ENCODE results near the gene MBD5.

MBD5 gene

GRCh38 chr2:148023861-148024260 lies 3.0 kb downstream of the MBD5 start:
- no peak overlapping the region for H3K27ac ChIP-seq (ENCODE audit: low read depth, low read length)
- H3K4me1 ChIP-seq (ENCODE audit: control insufficient read depth, insufficient read depth, low read length) = 0 out of 2 replicates have a peak, but pooled peaks cover 4% of the 10 kb centered on the region
- no peak overlapping the region for H3K9ac ChIP-seq (ENCODE audit: low read length)
- H3K9me3 ChIP-seq (ENCODE audit: control insufficient read depth, insufficient read depth, low read depth, low read length) = no peaks in the 10 kb centered on the region
- no peak overlapping the region; the same call in 1 of the 2 replicates for H3K4me3 ChIP-seq (ENCODE audit: low read depth, low read length)
- H3K27me3 ChIP-seq (ENCODE audit: control insufficient read depth, insufficient read depth, low read length) = no peaks in the 10 kb centered on the region
- H3K36me3 ChIP-seq (ENCODE audit: control insufficient read depth, insufficient read depth, low read length) = no peaks in the 10 kb centered on the region

DNA sequence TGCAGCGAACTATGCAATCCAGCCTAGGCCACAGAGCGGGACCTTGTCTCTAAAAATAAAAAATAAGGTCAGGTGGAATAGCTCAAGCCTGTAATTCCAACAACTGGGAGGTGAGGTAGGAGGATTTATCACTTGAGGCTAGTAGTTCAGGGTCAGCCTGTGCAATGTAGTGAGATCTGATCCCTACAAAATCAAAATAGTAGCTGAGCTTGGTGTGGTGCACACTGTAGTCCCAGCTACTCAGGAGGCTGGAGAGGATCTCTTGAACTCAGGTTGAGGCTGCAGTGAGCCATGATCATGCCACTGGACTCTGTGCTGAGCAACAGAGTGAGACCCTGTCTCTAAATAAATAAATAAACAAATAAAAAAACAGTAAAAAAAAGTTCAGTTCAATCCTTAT lies 5.7 kb downstream of the MBD5 start:
- no peak overlapping the region for H3K9ac ChIP-seq (ENCODE audit: low read length)
- H3K4me3 ChIP-seq (ENCODE audit: low read depth, low read length) = no peak overlapping the region
- no peaks in the 10 kb centered on the region for H3K9me3 ChIP-seq (ENCODE audit: control insufficient read depth, insufficient read depth, low read depth, low read length)
- no peaks in the 10 kb centered on the region for H3K27me3 ChIP-seq (ENCODE audit: control insufficient read depth, insufficient read depth, low read length)
- H3K4me1 ChIP-seq (ENCODE audit: control insufficient read depth, insufficient read depth, low read length) = 0 out of 2 replicates have a peak, but pooled peaks cover 4% of the 10 kb centered on the region
- no peaks in the 10 kb centered on the region for H3K36me3 ChIP-seq (ENCODE audit: control insufficient read depth, insufficient read depth, low read length)
- no peak overlapping the region for H3K27ac ChIP-seq (ENCODE audit: low read depth, low read length)

DNA sequence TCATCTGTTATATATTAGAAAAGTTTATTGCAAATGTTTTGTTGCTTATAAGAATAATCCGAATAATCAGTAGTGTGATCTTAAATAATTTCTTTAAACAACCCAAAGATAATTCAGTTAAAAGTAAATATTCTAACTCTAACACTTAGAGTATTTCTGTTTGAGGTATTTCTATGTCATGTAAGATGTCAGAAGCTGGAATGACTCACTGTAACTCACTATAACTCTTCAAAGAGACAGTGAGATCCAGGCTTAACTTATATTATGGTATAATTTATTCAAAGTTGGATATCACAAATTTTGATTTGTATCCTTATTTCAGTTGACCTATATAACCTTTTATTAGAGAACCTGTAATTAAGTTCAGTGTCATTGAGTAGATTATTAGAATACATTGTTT lies 6.9 kb downstream of the MBD5 start:
- Histone ChIP-seq H3K9me3 (ENCODE audit: control insufficient read depth, insufficient read depth, low read depth, low read length) (no peaks in the 10 kb centered on the region), H3K4me1 (ENCODE audit: control insufficient read depth, insufficient read depth, low read length) (0 out of 2 replicates have a peak, but pooled peaks cover 2% of the 10 kb centered on the region), H3K27ac (ENCODE audit: low read depth, low read length) (no peak overlapping the region), H3K36me3 (ENCODE audit: control insufficient read depth, insufficient read depth, low read length) (no peaks in the 10 kb centered on the region), H3K9ac (ENCODE audit: low read length) (no peak overlapping the region), H3K27me3 (ENCODE audit: control insufficient read depth, insufficient read depth, low read length) (no peaks in the 10 kb centered on the region), H3K4me3 (ENCODE audit: low read depth, low read length) (no peak overlapping the region)

DNA sequence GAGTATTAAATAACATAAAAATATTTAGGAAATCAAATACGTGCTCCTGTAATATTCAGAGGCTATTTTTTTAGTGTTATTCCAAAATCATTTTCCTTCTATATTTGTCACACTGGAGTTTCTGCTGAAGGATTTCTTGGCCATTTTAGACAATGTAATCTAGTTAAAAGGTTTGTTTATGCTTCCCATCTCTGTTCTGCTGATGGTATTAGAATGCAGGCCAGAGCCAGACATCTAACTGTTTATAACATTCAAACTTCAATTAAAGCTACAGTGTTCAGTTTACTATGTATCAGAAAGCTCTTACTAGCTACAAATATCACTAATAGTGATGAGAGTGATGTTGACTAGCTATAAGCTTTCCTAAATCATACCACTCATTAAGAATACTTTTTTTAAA lies 7.9 kb downstream of the MBD5 start:
- Histone ChIP-seq H3K4me1 (ENCODE audit: control insufficient read depth, insufficient read depth, low read length) (no peaks in the 10 kb centered on the region), H3K9me3 (ENCODE audit: control insufficient read depth, insufficient read depth, low read depth, low read length) (no peaks in the 10 kb centered on the region), H3K4me3 (ENCODE audit: low read depth, low read length) (no peak overlapping the region), H3K36me3 (ENCODE audit: control insufficient read depth, insufficient read depth, low read length) (no peaks in the 10 kb centered on the region), H3K9ac (ENCODE audit: low read length) (no peak overlapping the region), H3K27ac (ENCODE audit: low read depth, low read length) (no peak overlapping the region), H3K27me3 (ENCODE audit: control insufficient read depth, insufficient read depth, low read length) (no peaks in the 10 kb centered on the region)

GRCh38 chr2:148031152-148031551 lies 10.3 kb downstream of the MBD5 start:
- Histone ChIP-seq H3K27ac (ENCODE audit: low read depth, low read length) (no peak overlapping the region), H3K9me3 (ENCODE audit: control insufficient read depth, insufficient read depth, low read depth, low read length) (no peaks in the 10 kb centered on the region), H3K4me1 (ENCODE audit: control insufficient read depth, insufficient read depth, low read length) (no peaks in the 10 kb centered on the region), H3K27me3 (ENCODE audit: control insufficient read depth, insufficient read depth, low read length) (no peaks in the 10 kb centered on the region), H3K4me3 (ENCODE audit: low read depth, low read length) (no peak overlapping the region), H3K36me3 (ENCODE audit: control insufficient read depth, insufficient read depth, low read length) (no peaks in the 10 kb centered on the region), H3K9ac (ENCODE audit: low read length) (no peak overlapping the region)

- H3K36me3 ChIP-seq (ENCODE audit: control insufficient read depth, insufficient read depth, low read length) = no peaks in the 10 kb centered on the region
- no peak overlapping the region for H3K4me3 ChIP-seq (ENCODE audit: low read depth, low read length)
- no peak overlapping the region for H3K27ac ChIP-seq (ENCODE audit: low read depth, low read length)
- H3K27me3 ChIP-seq (ENCODE audit: control insufficient read depth, insufficient read depth, low read length) = no peaks in the 10 kb centered on the region
- H3K9ac ChIP-seq (ENCODE audit: low read length) = no peak overlapping the region
- H3K4me1 ChIP-seq (ENCODE audit: control insufficient read depth, insufficient read depth, low read length) = no peaks in the 10 kb centered on the region
- H3K9me3 ChIP-seq (ENCODE audit: control insufficient read depth, insufficient read depth, low read depth, low read length) = no peaks in the 10 kb centered on the region
Observed at GRCh38 chr2:148032215-148032614, 11.3 kb downstream of the MBD5 start.

DNA sequence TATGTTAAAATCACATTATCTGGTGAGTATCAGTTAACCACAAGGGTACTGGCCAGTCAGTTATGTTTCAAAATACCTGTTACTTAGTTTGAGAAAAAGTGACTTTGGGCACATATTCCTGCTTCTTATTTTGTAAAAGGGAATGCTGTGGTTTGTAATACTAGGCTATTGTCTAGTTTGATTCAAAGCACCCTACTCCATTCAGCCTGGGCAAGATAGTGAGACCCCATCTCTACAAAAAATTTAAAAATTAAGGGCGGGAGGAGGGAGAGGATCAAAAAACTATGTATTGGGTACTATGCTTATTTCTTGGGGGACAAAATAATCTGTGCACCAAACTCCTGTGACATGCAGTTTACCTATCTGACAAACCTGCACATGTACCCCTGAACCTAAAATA lies 18.9 kb downstream of the MBD5 start:
- H3K27me3 ChIP-seq (ENCODE audit: control insufficient read depth, insufficient read depth, low read length) = no peaks in the 10 kb centered on the region
- H3K4me1 ChIP-seq (ENCODE audit: control insufficient read depth, insufficient read depth, low read length) = peaks cover 8% of the 10 kb centered on the region
- no peak overlapping the region for H3K4me3 ChIP-seq (ENCODE audit: low read depth, low read length)
- no peak overlapping the region for H3K9ac ChIP-seq (ENCODE audit: low read length)
- H3K27ac ChIP-seq (ENCODE audit: low read depth, low read length) = no peak overlapping the region
- H3K9me3 ChIP-seq (ENCODE audit: control insufficient read depth, insufficient read depth, low read depth, low read length) = no peaks in the 10 kb centered on the region
- no peaks in the 10 kb centered on the region for H3K36me3 ChIP-seq (ENCODE audit: control insufficient read depth, insufficient read depth, low read length)

DNA sequence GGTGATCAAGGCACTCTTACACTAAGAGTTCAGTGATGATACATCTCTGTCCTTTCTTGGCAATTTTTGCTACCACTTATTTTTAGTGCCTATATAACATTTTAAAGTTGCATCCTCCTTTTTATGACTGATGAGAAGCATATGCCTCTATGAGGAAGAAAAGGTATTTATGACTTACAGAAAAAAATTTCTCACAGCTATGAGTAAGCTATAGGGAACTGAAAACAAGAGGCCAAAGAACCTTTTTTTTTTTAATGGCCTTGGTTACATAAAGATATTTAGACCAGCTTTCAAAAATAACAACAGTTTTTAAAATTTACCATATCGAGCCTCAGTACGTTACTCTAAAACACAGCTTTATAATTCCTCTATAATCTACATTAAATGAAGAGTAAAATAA lies 21.3 kb downstream of the MBD5 start:
- H3K4me1 ChIP-seq (ENCODE audit: control insufficient read depth, insufficient read depth, low read length) = peaks cover 9% of the 10 kb centered on the region
- H3K9ac ChIP-seq (ENCODE audit: low read length) = no peak overlapping the region
- no peaks in the 10 kb centered on the region for H3K27me3 ChIP-seq (ENCODE audit: control insufficient read depth, insufficient read depth, low read length)
- H3K4me3 ChIP-seq (ENCODE audit: low read depth, low read length) = no peak overlapping the region
- no peaks in the 10 kb centered on the region for H3K9me3 ChIP-seq (ENCODE audit: control insufficient read depth, insufficient read depth, low read depth, low read length)
- no peaks in the 10 kb centered on the region for H3K36me3 ChIP-seq (ENCODE audit: control insufficient read depth, insufficient read depth, low read length)
- H3K27ac ChIP-seq (ENCODE audit: low read depth, low read length) = no peak overlapping the region

DNA sequence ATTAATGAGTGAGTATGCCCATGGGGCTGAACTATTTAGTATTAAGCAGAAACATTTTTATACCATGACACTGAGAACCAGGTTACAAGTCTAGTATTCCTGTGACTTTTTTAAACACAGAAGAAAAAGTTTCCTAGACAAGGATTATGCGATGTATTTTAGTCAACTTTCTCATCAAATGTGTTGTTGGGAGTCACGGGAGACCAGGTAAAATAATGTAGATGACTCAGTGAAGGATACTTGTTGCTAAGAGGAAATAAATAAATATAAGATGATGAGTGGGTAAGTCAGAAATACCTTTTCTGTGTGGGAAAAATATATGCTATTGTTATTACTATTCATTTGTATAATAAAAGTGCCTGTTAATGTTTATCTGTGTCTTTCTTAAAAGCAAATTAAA lies 23.4 kb downstream of the MBD5 start:
- Histone ChIP-seq H3K9ac (ENCODE audit: low read length) (no peak overlapping the region), H3K9me3 (ENCODE audit: control insufficient read depth, insufficient read depth, low read depth, low read length) (no peaks in the 10 kb centered on the region), H3K36me3 (ENCODE audit: control insufficient read depth, insufficient read depth, low read length) (no peaks in the 10 kb centered on the region), H3K27me3 (ENCODE audit: control insufficient read depth, insufficient read depth, low read length) (no peaks in the 10 kb centered on the region), H3K27ac (ENCODE audit: low read depth, low read length) (no peak overlapping the region), H3K4me1 (ENCODE audit: control insufficient read depth, insufficient read depth, low read length) (peaks cover 7% of the 10 kb centered on the region; the same call in 1 of the 2 replicates), H3K4me3 (ENCODE audit: low read depth, low read length) (no peak overlapping the region)

GRCh38 chr2:148046802-148047201 lies 25.9 kb downstream of the MBD5 start:
- Histone ChIP-seq H3K4me3 (ENCODE audit: low read depth, low read length) (no peak overlapping the region), H3K9me3 (ENCODE audit: control insufficient read depth, insufficient read depth, low read depth, low read length) (no peaks in the 10 kb centered on the region), H3K27ac (ENCODE audit: low read depth, low read length) (no peak overlapping the region), H3K9ac (ENCODE audit: low read length) (no peak overlapping the region), H3K27me3 (ENCODE audit: control insufficient read depth, insufficient read depth, low read length) (no peaks in the 10 kb centered on the region), H3K4me1 (ENCODE audit: control insufficient read depth, insufficient read depth, low read length) (peaks cover 13% of the 10 kb centered on the region; the same call in 1 of the 2 replicates), H3K36me3 (ENCODE audit: control insufficient read depth, insufficient read depth, low read length) (no peaks in the 10 kb centered on the region)

DNA sequence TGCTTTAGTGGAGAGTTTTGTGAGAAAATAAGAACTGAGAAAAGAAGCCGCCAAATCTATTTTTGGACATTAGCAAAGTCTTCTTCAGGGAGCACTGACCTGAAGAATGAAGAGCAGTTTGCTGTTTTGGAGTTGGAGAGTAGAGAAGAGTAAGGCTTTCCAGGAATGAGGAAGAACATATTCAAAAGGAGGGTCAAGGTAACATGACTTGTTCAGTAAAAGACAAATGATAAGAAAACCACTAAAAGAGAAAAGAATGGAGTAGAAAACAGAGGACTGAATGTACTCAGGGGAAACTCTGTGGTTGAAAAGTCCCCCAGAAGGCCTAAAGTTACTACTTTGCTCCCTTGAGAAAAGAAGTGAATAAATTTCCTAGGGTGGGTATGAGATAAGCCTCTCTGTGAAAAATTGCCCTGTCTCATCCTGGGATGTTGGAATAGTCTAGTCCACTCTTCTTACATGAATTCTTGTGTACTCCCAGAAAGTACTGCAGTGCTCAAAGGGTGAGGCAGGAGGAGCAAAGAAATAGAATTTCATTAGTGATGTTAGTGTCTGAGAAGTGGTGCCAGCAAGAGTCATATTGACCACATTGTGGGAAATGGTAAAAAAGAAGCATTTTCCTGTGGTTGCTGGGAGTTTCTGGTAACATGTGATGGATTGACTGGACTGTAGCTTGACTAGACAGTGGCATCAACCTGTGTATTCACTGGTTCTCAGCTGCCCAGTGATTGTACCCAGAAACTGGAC lies 27.8 kb downstream of the MBD5 start:
- Histone ChIP-seq H3K9ac (ENCODE audit: low read length) (no peak overlapping the region), H3K36me3 (ENCODE audit: control insufficient read depth, insufficient read depth, low read length) (no peaks in the 10 kb centered on the region), H3K4me3 (ENCODE audit: low read depth, low read length) (no peak overlapping the region)

More for the DNA sequence above, 27.8 kb downstream of the MBD5 start:
- Histone ChIP-seq H3K4me1 (ENCODE audit: control insufficient read depth, insufficient read depth, low read length) (peaks cover 13% of the 10 kb centered on the region; the same call in 1 of the 2 replicates), H3K27me3 (ENCODE audit: control insufficient read depth, insufficient read depth, low read length) (no peaks in the 10 kb centered on the region), H3K27ac (ENCODE audit: low read depth, low read length) (no peak overlapping the region), H3K9me3 (ENCODE audit: control insufficient read depth, insufficient read depth, low read depth, low read length) (no peaks in the 10 kb centered on the region)
